Endothelial cell (in vitro differentiated cells): Measurements from ENCODE around the gene FAAP20. TPM values are rescaled to one million over a fixed set of nuclear protein-coding genes. Genes with fewer than 3 reads are reported as not detected.

ENCODE experiments used
- DNase-seq: peaks from one replicate; pipeline ENCODE4 v3.0.0; 2021; ENCODE audit warnings: low spot score
- H3K27ac Mint-ChIP-seq: one replicate; pipeline ENCODE4 v1.8.0; 2021; ENCODE audit warnings: mixed read lengths, inconsistent platforms; ENCODE audit not compliant: unreplicated experiment
- H3K27me3 Mint-ChIP-seq: one replicate; pipeline ENCODE4 v1.8.0; 2021; ENCODE audit warnings: mild to moderate bottlenecking, moderate library complexity, mixed read lengths, inconsistent platforms; ENCODE audit not compliant: unreplicated experiment
- H3K36me3 Mint-ChIP-seq: one replicate; pipeline ENCODE4 v1.8.0; 2021; ENCODE audit warnings: mild to moderate bottlenecking, low read depth, mixed read lengths, inconsistent platforms; ENCODE audit not compliant: unreplicated experiment
- H3K4me1 Mint-ChIP-seq: one replicate; pipeline ENCODE4 v1.8.0; 2021; ENCODE audit warnings: mild to moderate bottlenecking, mixed read lengths, inconsistent platforms; ENCODE audit not compliant: unreplicated experiment
- H3K4me3 Mint-ChIP-seq: one replicate; pipeline ENCODE4 v1.8.0; 2021; ENCODE audit warnings: mild to moderate bottlenecking, mixed read lengths, inconsistent platforms; ENCODE audit not compliant: unreplicated experiment
- H3K9me3 Mint-ChIP-seq: one replicate; pipeline ENCODE4 v1.8.0; 2021; ENCODE audit warnings: mixed read lengths, inconsistent platforms; ENCODE audit not compliant: unreplicated experiment
- long read RNA-seq: library from polyadenylated mRNA; unstranded; transcript quantifications from one replicate; pipeline ENCODE4 v2.0.0, GENCODE V29; 2020; ENCODE audit not compliant: unreplicated experiment
- total RNA-seq: library from RNA; stranded (reverse); fragmentation: NEBNext Ultra II Directional; extraction: Animal tissue kit (Norgen Biotek cat#: 25700); gene quantifications from one replicate; pipeline ENCODE4 v1.2.1, GENCODE V29; 2021; ENCODE audit not compliant: unreplicated experiment
- TF ChIP-seq, protein P1 (sequence below): fragments of 200-600 bp; sonication (generic); IDR thresholded peaks from one replicate; pipeline ENCODE4 v1.5.0; 2021; ENCODE audit warnings: antibody characterized with exemption; ENCODE audit not compliant: unreplicated experiment

FAAP20 gene
- total RNA-seq: 118 TPM
- long read RNA-seq, transcript FAAP20-202 (4 exons, 729 nt): major isoform, 17 of 41 reads
- long read RNA-seq, transcript FAAP20-203 (4 exons, 811 nt): minor isoform, 5 of 41 reads
- long read RNA-seq, partial matches to known transcripts: 5 of 41 reads
- long read RNA-seq, other reads (novel, unspliced or antisense): 5 of 41 reads

GRCh38 chr1:2194319-2194897, at the start of gene FAAP20:
FAAP20 (minus strand) TSS chr1:2194772; CDS start chr1:2194749, 23 bp downstream.
- peak; percentile 69 for DNase-seq
- H3K4me1 Mint-ChIP-seq: no peaks in the 10 kb centered on the region
- TF ChIP-seq, protein P1, sequence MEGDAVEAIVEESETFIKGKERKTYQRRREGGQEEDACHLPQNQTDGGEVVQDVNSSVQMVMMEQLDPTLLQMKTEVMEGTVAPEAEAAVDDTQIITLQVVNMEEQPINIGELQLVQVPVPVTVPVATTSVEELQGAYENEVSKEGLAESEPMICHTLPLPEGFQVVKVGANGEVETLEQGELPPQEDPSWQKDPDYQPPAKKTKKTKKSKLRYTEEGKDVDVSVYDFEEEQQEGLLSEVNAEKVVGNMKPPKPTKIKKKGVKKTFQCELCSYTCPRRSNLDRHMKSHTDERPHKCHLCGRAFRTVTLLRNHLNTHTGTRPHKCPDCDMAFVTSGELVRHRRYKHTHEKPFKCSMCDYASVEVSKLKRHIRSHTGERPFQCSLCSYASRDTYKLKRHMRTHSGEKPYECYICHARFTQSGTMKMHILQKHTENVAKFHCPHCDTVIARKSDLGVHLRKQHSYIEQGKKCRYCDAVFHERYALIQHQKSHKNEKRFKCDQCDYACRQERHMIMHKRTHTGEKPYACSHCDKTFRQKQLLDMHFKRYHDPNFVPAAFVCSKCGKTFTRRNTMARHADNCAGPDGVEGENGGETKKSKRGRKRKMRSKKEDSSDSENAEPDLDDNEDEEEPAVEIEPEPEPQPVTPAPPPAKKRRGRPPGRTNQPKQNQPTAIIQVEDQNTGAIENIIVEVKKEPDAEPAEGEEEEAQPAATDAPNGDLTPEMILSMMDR: no peak
- H3K36me3 Mint-ChIP-seq: peaks cover 3% of the 10 kb centered on the region
- H3K4me3 Mint-ChIP-seq: peak within 1 kb of the TSS; percentile 87
- no peaks in the 10 kb centered on the region for H3K9me3 Mint-ChIP-seq
- peaks cover 6% of the 10 kb centered on the region for H3K27me3 Mint-ChIP-seq
- H3K27ac Mint-ChIP-seq: peak within 1 kb of the TSS; percentile 80

DNA sequence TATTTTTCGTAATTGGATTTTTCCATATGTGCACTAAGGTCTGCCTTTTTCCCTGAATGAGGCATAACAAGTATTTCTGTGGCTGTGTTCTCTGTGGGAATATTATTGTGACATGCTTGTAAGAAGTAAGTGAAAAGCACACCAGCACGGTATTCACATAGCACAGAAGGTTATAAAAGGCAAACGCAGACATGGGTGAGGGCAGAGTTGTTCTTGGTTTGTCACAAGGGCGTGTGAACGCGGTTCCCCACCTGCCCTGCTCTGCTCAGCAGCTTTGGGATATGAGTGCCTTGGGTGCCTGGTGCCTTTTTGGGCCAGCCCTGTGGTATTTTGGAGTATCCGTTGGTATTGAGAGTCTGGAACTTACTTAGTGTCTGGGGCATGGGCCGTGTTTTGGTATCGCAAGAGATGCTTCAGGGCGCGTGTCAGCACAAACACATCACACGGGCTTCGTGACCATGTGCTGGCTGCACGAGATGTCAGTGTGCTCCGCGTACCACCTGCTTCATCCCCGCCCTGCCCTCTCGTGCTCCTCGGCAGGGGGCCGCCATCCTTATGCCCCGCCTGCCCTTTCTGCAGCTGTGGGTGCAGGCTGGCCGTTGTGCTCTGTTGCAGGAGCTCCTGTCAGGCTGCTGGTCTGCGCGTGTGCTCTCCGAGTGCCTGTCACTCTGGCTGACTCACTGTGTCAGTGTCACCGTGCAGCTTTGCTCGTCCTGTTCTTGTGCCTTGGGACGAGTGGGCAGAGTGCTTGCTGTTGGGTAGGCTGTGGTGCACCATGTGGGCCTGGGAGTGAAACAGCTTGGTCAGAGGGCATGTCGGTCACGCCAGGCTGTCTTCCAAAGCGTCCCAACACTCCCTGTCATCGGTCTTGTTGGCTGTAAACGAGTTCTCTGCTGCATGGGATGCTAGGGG, 48.5 kb upstream of the FAAP20 start:
- Mint-ChIP-seq H3K27me3 (peaks cover 2% of the 10 kb centered on the region), H3K36me3 (peaks cover 8% of the 10 kb centered on the region), H3K4me1 (peaks cover 22% of the 10 kb centered on the region), H3K9me3 (no peaks in the 10 kb centered on the region), H3K4me3 (no peak overlapping the region), H3K27ac (no peak overlapping the region)
- TF ChIP-seq, protein P1: no peak
- no peak for DNase-seq

DNA sequence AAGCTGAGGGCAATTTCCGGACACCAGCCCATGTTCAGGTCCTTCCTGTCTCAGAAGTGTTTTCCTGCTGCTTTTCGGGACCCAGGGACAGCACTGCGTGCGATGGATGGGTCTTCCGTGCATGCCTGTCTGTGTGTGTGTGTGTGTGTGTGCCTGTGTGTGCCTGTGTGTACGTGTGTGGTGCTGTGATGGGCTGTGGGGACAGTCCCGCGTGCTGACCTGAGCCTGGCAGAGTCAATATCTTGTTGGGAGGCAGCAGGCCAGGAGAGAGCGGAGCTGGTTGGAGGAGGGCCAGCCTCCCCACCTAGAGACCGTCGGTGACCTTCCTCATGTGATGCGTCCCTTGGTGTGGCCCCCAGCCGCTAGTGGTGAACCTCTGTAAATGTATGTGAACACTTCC, 47.2 kb upstream of the FAAP20 start:
- no peak for DNase-seq
- Mint-ChIP-seq H3K4me3 (peak overlapping the region; percentile 60), H3K27me3 (peaks cover 2% of the 10 kb centered on the region), H3K36me3 (peaks cover 8% of the 10 kb centered on the region), H3K4me1 (peaks cover 25% of the 10 kb centered on the region), H3K9me3 (no peaks in the 10 kb centered on the region), H3K27ac (no peak overlapping the region)
- TF ChIP-seq, protein P1: no peak

- no peak overlapping the region for H3K27ac Mint-ChIP-seq
- TF ChIP-seq, protein P1: no peak
- no peak overlapping the region for H3K4me3 Mint-ChIP-seq
- peaks cover 2% of the 10 kb centered on the region for H3K27me3 Mint-ChIP-seq
- DNase-seq: no peak
- peaks cover 24% of the 10 kb centered on the region for H3K4me1 Mint-ChIP-seq
- no peaks in the 10 kb centered on the region for H3K9me3 Mint-ChIP-seq
- H3K36me3 Mint-ChIP-seq: peaks cover 8% of the 10 kb centered on the region
These were observed 45.9 kb upstream of the FAAP20 start for GRCh38 chr1:2240270-2241156.
